SK-N-SH (cell line): ENCODE measurements around the gene POU2AF1.

Experiments used
- CTCF ChIP-seq: fragments of 200-600 bp; sonication (generic); IDR thresholded peaks from 2 replicates; pipeline ENCODE4 v1.6.1; 2017; ENCODE audit warnings: antibody characterized with exemption, mild to moderate bottlenecking, moderate library complexity
- GABPA ChIP-seq: IDR thresholded peaks from 2 replicates; pipeline ENCODE4 v1.4.0; 2012; ENCODE audit warnings: low read depth, mild to moderate bottlenecking
- JUND ChIP-seq: IDR thresholded peaks from 2 replicates; pipeline ENCODE4 v1.4.0; 2012
- MAX ChIP-seq: IDR thresholded peaks from 2 replicates; pipeline ENCODE4 v1.4.0; 2012; ENCODE audit warnings: low read depth
- NRF1 ChIP-seq: IDR thresholded peaks from 2 replicates; pipeline ENCODE4 v1.6.1; 2012; ENCODE audit warnings: low read depth, mild to moderate bottlenecking, low read length
- SMC3 ChIP-seq: IDR thresholded peaks from 2 replicates; pipeline ENCODE4 v1.6.1; 2012; ENCODE audit warnings: low read depth, low read length, improper control_type of control experiment

- TF ChIP-seq JUND, result no peak
- no peak for TF ChIP-seq CTCF
- TF ChIP-seq GABPA, result no peak
- TF ChIP-seq MAX, result no peak
- TF ChIP-seq SMC3, result no peak
- TF ChIP-seq NRF1, result no peak
These were observed 76.8 kb downstream of the POU2AF1 start for GRCh38 chr11:111302298-111302697.
